Large intestine (tissue), 3 donors: ENCODE measurements around the gene ZNF827. TPM values are rescaled to one million over a fixed set of nuclear protein-coding genes. Genes with fewer than 3 reads are reported as not detected.

Source experiments
- DNase-seq, 2 donors: peaks; one replicate each; pipeline versions ENCODE4 v3.0.0 to v3.0.0-alpha.2; 2013
- H3K27ac ChIP-seq: one replicate; pipeline ENCODE4 v1.5.1; 2013; ENCODE audit warnings: low read length
- H3K27me3 ChIP-seq: 2 replicates; pipeline ENCODE4 v1.6.1; 2013; ENCODE audit warnings: low read length; ENCODE audit not compliant: control insufficient read depth, insufficient read depth
- H3K36me3 ChIP-seq: 2 replicates; pipeline ENCODE4 v1.6.1; 2013; ENCODE audit warnings: low read length; ENCODE audit not compliant: control insufficient read depth, insufficient read depth
- H3K4me1 ChIP-seq: one replicate; pipeline ENCODE4 v1.6.1; 2013; ENCODE audit warnings: low read length; ENCODE audit not compliant: control insufficient read depth, insufficient read depth
- H3K4me3 ChIP-seq: one replicate; pipeline ENCODE4 v1.5.1; 2013; ENCODE audit warnings: low read length
- H3K9me3 ChIP-seq: one replicate; pipeline ENCODE4 v1.6.1; 2013; ENCODE audit warnings: mild to moderate bottlenecking, low read depth, low read length, moderate library complexity; ENCODE audit not compliant: control insufficient read depth
- WGBS: methylation state at CpG from one replicate; pipeline ENCODE4 v1.1.5; 2013; ENCODE audit warnings: low lambda C conversion rate; ENCODE audit not compliant: insufficient coverage; 5-methylcytosine and 5-hydroxymethylcytosine counted together
- polyA plus RNA-seq: library from polyadenylated mRNA; unstranded; fragments of 120-200 nt; gene quantifications from one replicate; pipeline ENCODE4 v1.2.1, GENCODE V29; 2013

The ZNF827 gene
- polyA plus RNA-seq, 1 donor: 34.2 TPM

GRCh38 chr4:145722561-145722960, 216.1 kb downstream of the ZNF827 start:
- WGBS: no CpG with 5 or more reads among the region's 1 CpG
- H3K4me3 ChIP-seq: no peak overlapping the region
- no peaks in the 10 kb centered on the region for H3K4me1 ChIP-seq
- H3K36me3 ChIP-seq: no peaks in the 10 kb centered on the region
- H3K27ac ChIP-seq: no peak overlapping the region
- DNase-seq: no peak
- no peaks in the 10 kb centered on the region for H3K9me3 ChIP-seq
- H3K27me3 ChIP-seq: no peaks in the 10 kb centered on the region

- no peak for DNase-seq
- no peaks in the 10 kb centered on the region for H3K4me1 ChIP-seq
- 92% methylated on average over 2 of the region's 3 CpGs for WGBS
These were observed 218.0 kb downstream of the ZNF827 start for GRCh38 chr4:145720656-145721055.

GRCh38 chr4:145719752-145720624, 218.6 kb downstream of the ZNF827 start:
- Histone ChIP-seq H3K27ac (no peak overlapping the region), H3K4me1 (no peaks in the 10 kb centered on the region), H3K36me3 (no peaks in the 10 kb centered on the region), H3K9me3 (no peaks in the 10 kb centered on the region), H3K4me3 (no peak overlapping the region), H3K27me3 (no peaks in the 10 kb centered on the region)
- DNase-seq: no peak
- WGBS: no CpG with 5 or more reads among the region's 10 CpGs

More at GRCh38 chr4:145720656-145721055, 218.0 kb downstream of the ZNF827 start:
- no peaks in the 10 kb centered on the region for H3K36me3 ChIP-seq
- H3K9me3 ChIP-seq: no peaks in the 10 kb centered on the region
- no peak overlapping the region for H3K27ac ChIP-seq
- no peaks in the 10 kb centered on the region for H3K27me3 ChIP-seq
- no peak overlapping the region for H3K4me3 ChIP-seq

DNA sequence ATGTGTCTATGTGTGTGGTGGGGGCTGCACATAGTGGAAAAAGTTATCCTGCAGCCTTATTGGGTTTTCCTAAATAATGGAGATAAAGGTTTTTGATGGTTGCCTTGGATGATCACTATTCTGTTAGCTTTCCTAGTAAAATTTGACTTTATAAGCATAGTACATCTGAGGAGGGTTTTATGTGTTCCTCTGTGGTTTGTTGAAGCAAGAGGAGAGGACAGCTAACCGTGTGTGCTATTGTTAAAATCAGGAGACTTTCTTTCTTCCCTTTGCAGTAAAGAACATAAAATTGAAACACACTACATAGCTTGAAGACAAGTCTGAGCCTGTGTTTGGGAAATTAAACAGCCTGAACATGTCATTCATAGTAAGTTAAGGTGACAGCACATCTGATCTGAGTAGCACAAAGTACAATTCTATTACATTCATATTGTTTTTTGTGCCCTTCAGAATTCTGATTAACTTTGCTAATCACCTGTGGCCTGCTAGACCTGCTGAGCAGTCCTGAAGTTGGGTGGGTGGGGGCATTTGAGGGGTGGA, 221.9 kb downstream of the ZNF827 start:
- WGBS: no CpG with 5 or more reads among the region's 1 CpG
- Histone ChIP-seq H3K27ac (no peak overlapping the region), H3K4me3 (no peak overlapping the region)

DNA sequence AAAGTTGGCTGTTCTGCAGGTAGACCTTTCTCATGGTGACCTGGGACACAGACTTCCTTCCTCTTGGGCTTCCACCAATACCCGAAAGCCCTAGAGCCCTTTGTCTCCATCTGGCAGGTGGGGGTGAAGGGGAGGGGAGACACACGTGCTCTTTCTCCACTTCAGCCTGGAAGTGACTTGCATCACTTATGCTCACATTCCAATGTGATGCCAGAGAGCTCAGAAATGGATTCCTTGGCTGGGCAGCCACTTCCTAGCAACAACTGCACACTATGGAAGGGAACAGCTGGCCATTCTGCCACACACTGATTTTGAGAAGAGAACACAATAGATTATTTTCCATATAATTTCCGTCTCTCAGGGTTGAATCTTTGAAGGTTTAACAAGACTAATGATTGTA, 222.4 kb downstream of the ZNF827 start:
- H3K4me1 ChIP-seq: no peaks in the 10 kb centered on the region

More for the DNA sequence above, 221.9 kb downstream of the ZNF827 start:
- no peak for DNase-seq
- Histone ChIP-seq H3K27me3 (peaks cover 2% of the 10 kb centered on the region), H3K36me3 (no peaks in the 10 kb centered on the region), H3K4me1 (no peaks in the 10 kb centered on the region), H3K9me3 (no peaks in the 10 kb centered on the region)

DNA sequence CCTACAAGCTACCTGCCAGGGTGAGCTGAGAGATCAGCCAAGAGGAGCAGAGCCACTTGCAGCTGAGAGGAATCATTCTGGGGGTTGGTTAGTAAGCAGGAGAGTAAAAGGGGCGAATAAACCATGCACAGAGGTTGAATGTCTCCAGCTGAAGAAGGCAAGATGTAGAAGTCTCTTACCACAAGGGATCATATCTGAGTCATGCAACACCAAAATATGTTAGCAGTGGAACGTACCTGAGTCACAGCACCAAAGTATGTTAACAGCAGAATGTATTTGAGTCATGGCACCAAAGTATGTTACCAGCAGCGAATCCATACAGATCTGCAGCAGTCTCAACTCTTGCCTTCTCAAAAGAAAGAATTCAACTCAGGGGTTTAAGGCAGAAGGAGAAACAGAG, 228.8 kb downstream of the ZNF827 start:
- Histone ChIP-seq H3K27me3 (peaks cover 2% of the 10 kb centered on the region), H3K9me3 (no peaks in the 10 kb centered on the region), H3K4me3 (no peak overlapping the region), H3K4me1 (no peaks in the 10 kb centered on the region), H3K36me3 (no peaks in the 10 kb centered on the region), H3K27ac (no peak overlapping the region)
- no CpG with 5 or more reads among the region's 3 CpGs for WGBS
- no peak for DNase-seq

More for the DNA sequence above, 222.4 kb downstream of the ZNF827 start:
- no peaks in the 10 kb centered on the region for H3K9me3 ChIP-seq
- DNase-seq: no peak
- H3K36me3 ChIP-seq: no peaks in the 10 kb centered on the region
- no peak overlapping the region for H3K4me3 ChIP-seq
- WGBS: no CpG with 5 or more reads among the region's 3 CpGs
- H3K27ac ChIP-seq: no peak overlapping the region
- peaks cover 2% of the 10 kb centered on the region for H3K27me3 ChIP-seq

- no peak for DNase-seq
- Histone ChIP-seq H3K4me1 (no peaks in the 10 kb centered on the region), H3K9me3 (no peaks in the 10 kb centered on the region)
These were observed 229.3 kb downstream of the ZNF827 start for GRCh38 chr4:145709336-145709735.

More at GRCh38 chr4:145709336-145709735, 229.3 kb downstream of the ZNF827 start:
- WGBS: no CpG with 5 or more reads among the region's 1 CpG
- Histone ChIP-seq H3K4me3 (no peak overlapping the region), H3K27ac (no peak overlapping the region), H3K36me3 (no peaks in the 10 kb centered on the region), H3K27me3 (no peaks in the 10 kb centered on the region)

Other genes with a start within 250 kb of the ZNF827 start
- 76.4 TPM for gene LSM6, start 236.9 kb upstream of the ZNF827 start, polyA plus RNA-seq